Esophagus muscularis mucosa (tissue), 3 donors: Measurements from ENCODE around the gene TMEM44.

ENCODE experiments used
- POLR2A ChIP-seq: fragments of 450-650 bp; IDR thresholded peaks from one replicate; pipeline ENCODE4 v1.6.1; 2017; ENCODE audit warnings: antibody characterized with exemption, moderate library complexity, mild to moderate bottlenecking, low read depth
- POLR2AphosphoS5 ChIP-seq, 2 donors: sonication (generic); formaldehyde crosslinking; IDR thresholded peaks; one replicate each; pipeline ENCODE4 v1.6.1; 2017; ENCODE audit warnings: antibody characterized with exemption in 2 of 2
- TF ChIP-seq, protein P1 (sequence below), 3 experiments: fragments of 200-600 bp in 2 of 3; fragments of 450-650 bp in 1 of 3; sonication (generic) in 2 of 3; IDR thresholded peaks; one replicate each; pipeline ENCODE4 v1.5.1; 2017 to 2019; ENCODE audit warnings: antibody characterized with exemption in 3 of 3, mild to moderate bottlenecking in 2 of 3, moderate library complexity in 1 of 3

DNA sequence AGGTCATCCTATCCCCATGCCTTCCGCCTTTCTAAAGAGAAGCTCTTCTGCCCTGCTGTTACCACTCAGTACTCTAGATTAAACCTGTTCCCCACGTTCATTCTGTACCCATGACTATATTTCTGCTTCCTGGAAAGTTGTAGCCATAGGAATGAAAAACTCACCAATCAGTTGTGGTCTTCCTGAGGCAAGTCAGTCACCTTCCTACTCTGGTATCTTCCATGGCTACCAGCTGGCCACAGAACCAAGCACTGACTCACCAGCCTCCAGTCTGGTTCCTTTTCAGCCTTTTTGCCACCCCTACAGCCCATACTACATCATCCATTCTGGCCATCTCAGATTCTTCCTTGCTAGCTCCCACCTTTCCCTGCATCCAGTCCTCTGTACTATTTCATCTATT, 46.4 kb downstream of the TMEM44 start:
- TF ChIP-seq, protein P1, sequence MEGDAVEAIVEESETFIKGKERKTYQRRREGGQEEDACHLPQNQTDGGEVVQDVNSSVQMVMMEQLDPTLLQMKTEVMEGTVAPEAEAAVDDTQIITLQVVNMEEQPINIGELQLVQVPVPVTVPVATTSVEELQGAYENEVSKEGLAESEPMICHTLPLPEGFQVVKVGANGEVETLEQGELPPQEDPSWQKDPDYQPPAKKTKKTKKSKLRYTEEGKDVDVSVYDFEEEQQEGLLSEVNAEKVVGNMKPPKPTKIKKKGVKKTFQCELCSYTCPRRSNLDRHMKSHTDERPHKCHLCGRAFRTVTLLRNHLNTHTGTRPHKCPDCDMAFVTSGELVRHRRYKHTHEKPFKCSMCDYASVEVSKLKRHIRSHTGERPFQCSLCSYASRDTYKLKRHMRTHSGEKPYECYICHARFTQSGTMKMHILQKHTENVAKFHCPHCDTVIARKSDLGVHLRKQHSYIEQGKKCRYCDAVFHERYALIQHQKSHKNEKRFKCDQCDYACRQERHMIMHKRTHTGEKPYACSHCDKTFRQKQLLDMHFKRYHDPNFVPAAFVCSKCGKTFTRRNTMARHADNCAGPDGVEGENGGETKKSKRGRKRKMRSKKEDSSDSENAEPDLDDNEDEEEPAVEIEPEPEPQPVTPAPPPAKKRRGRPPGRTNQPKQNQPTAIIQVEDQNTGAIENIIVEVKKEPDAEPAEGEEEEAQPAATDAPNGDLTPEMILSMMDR (IDR thresholded peaks at IDR 0.05): no peak
- TF ChIP-seq POLR2A (no peak), POLR2AphosphoS5 (IDR thresholded peaks at IDR 0.05) (no peak)
